Kidney (tissue), 14 donors: ENCODE data around the gene NRF1. TPM values are rescaled to one million over a fixed set of nuclear protein-coding genes. Genes with fewer than 3 reads are reported as not detected.

Experiments
- DNase-seq, 5 donors: peaks; one replicate each; pipeline ENCODE4 v3.0.0-alpha.2; 2013 to 2020
- FAIRE-seq: peaks from 2 replicates; lab custom pipeline; 2012; peaks lifted over from hg19 to GRCh38; lab: Jason Lieb, UNC
- H3K27ac ChIP-seq, 2 donors: one replicate each; pipeline ENCODE4 v1.7.0; 2013; ENCODE audit warnings: low read depth in 2 of 2, low read length in 2 of 2, inconsistent platforms in 1 of 2
- H3K27me3 ChIP-seq: one replicate; pipeline ENCODE4 v1.7.1; 2013; ENCODE audit warnings: low read length, inconsistent platforms; ENCODE audit not compliant: control insufficient read depth, insufficient read depth
- H3K36me3 ChIP-seq, 3 donors: one replicate each; pipeline versions ENCODE4 v1.7.0 to v1.7.1; 2013; ENCODE audit warnings: low read length in 3 of 3, control low read depth in 1 of 3, inconsistent platforms in 1 of 3; ENCODE audit not compliant: insufficient read depth in 3 of 3, control insufficient read depth in 2 of 3
- H3K4me1 ChIP-seq, 3 donors: one replicate each; pipeline versions ENCODE4 v1.7.0 to v1.7.1; 2013; ENCODE audit warnings: low read length in 3 of 3, inconsistent platforms in 1 of 3, low read depth in 1 of 3; ENCODE audit not compliant: control insufficient read depth in 2 of 3, insufficient read depth in 2 of 3
- H3K4me3 ChIP-seq, 3 donors: one replicate each; pipeline versions ENCODE4 v1.7.0 to v1.8.1; 2013; ENCODE audit warnings: low read length in 3 of 3, control low read depth in 1 of 3, inconsistent platforms in 1 of 3
- H3K9ac ChIP-seq, 3 donors: one replicate each; pipeline versions ENCODE4 v1.7.0 to v1.7.1; 2013; ENCODE audit warnings: low read length in 3 of 3, control low read depth in 1 of 3, inconsistent platforms in 1 of 3
- H3K9me3 ChIP-seq, 3 donors: one replicate each; pipeline versions ENCODE4 v1.7.0 to v1.7.1; 2013; ENCODE audit warnings: low read length in 3 of 3, control low read depth in 1 of 3, inconsistent platforms in 1 of 3; ENCODE audit not compliant: control insufficient read depth in 2 of 3, insufficient read depth in 1 of 3
- CTCF ChIP-seq: IDR thresholded peaks from 3 replicates; pipeline ENCODE4 v1.5.1; 2012; ENCODE audit warnings: mild to moderate bottlenecking, moderate library complexity, borderline replicate concordance; ENCODE audit not compliant: insufficient read depth; ENCODE audit errors: extremely low read depth
- intact Hi-C: fragments of 100-400 bp; cut with DNase I; formaldehyde crosslinking; loops from one replicate; pipeline ENCODE4 v1.11.1; 2022
- polyA plus RNA-seq: library from polyadenylated mRNA; stranded (reverse); fragments of 350-450 nt; fragmentation: Illumina TruSeq; extraction: RNeasy Lipid Tissue Mini Kit (QIAGEN cat#74804); gene quantifications from one replicate; pipeline ENCODE4 v1.2.3, GENCODE V29; 2014; ENCODE audit warnings: low read depth, low replicate concordance; ENCODE audit not compliant: insufficient read depth
- total RNA-seq: library from RNA; stranded (reverse); fragmentation: NEBNext Ultra II Directional; extraction: Animal tissue kit (Norgen Biotek cat#: 25700); gene quantifications from one replicate; pipeline ENCODE4 v1.2.1, GENCODE V29; 2021
- donor health status: control.
- donor health status: control.
- donor health status: control.
- donor health status: control.
- donor health status: control.
- donor health status: DM: yes; HTN: yes; CAD: no.
- donor health status: Normal renal cell carcinoma (clear cell type).

NRF1 gene
- total and polyA plus RNA-seq, 2 donors from 2014 or later: 8.8 to 19.4 TPM

- FAIRE-seq (no peak), DNase-seq (no peak)
- intact Hi-C loops: no loop called here
- Histone ChIP-seq H3K27me3 (no peaks in the 10 kb centered on the region), H3K36me3 (peaks cover 0 to 19% (median 8%) of the 10 kb centered on the region in 3 donors), H3K27ac (no peak overlapping the region), H3K9ac (no peak overlapping the region), H3K4me3 (no peak overlapping the region), H3K4me1 (no peaks in the 10 kb centered on the region), H3K9me3 (no peaks in the 10 kb centered on the region)
- TF ChIP-seq CTCF: no peak
Measured at GRCh38 chr7:129751916-129752315, 140.4 kb downstream of the NRF1 start.

DNA sequence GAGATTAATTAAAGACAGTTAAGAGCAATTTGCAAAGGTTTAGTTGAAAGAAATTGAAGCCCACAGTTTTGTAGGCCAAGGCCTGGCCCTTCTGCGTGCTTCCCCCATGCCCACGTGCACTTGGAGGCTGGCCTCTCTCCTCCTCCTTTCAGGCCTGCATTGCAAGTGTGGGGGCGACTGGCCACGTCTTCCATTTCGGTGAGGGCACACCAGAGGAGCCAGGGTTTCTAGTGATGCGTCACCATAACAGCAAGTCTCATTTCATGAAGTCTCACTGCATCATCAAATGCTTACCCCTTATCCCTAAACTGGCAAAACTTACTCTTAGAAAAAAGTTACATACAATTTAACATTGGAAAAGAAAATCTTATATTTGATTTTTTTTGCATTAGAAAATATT lies 141.2 kb downstream of the NRF1 start:
- Histone ChIP-seq H3K9ac (no peak overlapping the region), H3K27me3 (no peaks in the 10 kb centered on the region), H3K4me3 (no peak overlapping the region), H3K36me3 (peaks cover 0 to 12% (median 5%) of the 10 kb centered on the region in 3 donors), H3K9me3 (no peaks in the 10 kb centered on the region), H3K4me1 (no peaks in the 10 kb centered on the region), H3K27ac (no peak overlapping the region)
- no peak for TF ChIP-seq CTCF
- no peak for DNase-seq
- intact Hi-C loops: no loop called here
- FAIRE-seq: no peak

DNA sequence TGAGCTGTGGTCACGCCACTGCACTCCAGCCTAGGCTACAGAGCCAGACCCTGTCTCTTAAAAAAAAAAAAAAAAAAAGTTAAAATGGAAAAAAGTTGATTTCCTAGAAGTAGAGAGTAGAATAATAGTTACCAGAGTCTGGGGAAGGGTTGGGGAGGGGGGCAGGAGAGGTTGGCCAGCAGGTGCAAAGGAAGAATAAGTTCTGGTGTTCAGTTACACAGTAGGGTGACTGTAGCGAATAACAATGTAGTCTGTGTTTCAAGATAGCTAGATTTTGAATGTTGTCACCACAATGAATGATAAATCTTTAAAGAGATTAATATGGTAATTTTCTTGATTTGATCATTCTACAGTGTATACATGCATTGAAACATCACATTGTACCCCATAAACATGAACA lies 142.9 kb downstream of the NRF1 start:
- TF ChIP-seq CTCF: no peak
- intact Hi-C loops: no loop called here

DNA sequence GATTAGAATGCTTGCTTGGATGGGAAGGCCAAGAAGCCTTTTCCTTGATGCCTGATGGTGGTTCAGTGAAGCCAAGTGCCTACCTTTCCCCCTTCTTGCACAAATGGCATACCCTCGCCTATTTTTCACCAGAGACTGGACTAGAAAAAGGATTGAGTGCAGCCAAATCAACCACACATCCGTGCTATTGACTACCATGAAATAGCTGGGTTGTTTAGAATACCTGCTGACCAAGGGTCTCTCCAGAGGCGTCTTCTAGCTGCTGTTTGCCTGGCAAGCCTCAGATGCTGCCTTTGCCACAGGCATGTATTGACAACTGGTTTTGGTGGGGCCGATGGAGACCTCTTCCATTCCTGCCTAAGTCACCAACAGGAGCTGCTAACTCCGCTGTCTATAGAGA lies 146.5 kb downstream of the NRF1 start:
- Histone ChIP-seq H3K27me3 (no peaks in the 10 kb centered on the region), H3K4me1 (no peaks in the 10 kb centered on the region), H3K4me3 (no peak overlapping the region), H3K27ac (no peak overlapping the region), H3K9me3 (no peaks in the 10 kb centered on the region), H3K9ac (no peak overlapping the region), H3K36me3 (peaks cover 0 to 9% (median 5%) of the 10 kb centered on the region in 3 donors)
- no peak for FAIRE-seq
- no peak for DNase-seq
- no peak for TF ChIP-seq CTCF
- intact Hi-C loops: no loop called here

More for the DNA sequence above, 142.9 kb downstream of the NRF1 start:
- H3K9ac ChIP-seq: no peak overlapping the region
- FAIRE-seq (no peak), DNase-seq (no peak)
- no peaks in the 10 kb centered on the region for H3K9me3 ChIP-seq
- no peaks in the 10 kb centered on the region for H3K4me1 ChIP-seq
- no peaks in the 10 kb centered on the region for H3K27me3 ChIP-seq
- H3K27ac ChIP-seq: no peak overlapping the region
- no peak overlapping the region for H3K4me3 ChIP-seq
- H3K36me3 ChIP-seq: peaks cover 0 to 12% (median 5%) of the 10 kb centered on the region in 3 donors
